Measurements from ENCODE around the gene SCRN1.

The SCRN1 gene

DNA sequence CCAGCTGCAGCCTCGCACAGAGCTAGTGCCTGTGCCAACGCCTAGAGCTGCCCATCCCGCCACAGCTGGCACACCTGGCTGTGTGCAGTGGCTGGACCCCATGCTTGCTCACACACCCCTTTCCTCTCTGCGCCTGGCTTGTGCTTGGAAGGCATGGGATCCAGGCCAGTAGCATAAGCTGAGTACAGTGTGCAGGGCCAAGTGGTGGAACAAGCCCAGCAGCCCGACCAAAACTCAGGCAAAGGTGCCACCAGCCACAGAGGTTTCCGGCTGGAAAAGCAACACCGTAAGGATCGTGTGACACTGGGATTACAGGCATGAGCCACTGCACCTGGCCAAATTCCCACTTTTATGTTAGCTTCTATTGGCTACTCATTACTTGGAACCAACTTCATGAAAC is 38.4 kb downstream of the SCRN1 start:
- H3K4me1 ChIP-seq (ENCODE audit: control insufficient read depth in 2 of 2, insufficient read depth in 1 of 2, low read depth in 1 of 2, low read length in 2 of 2): no peaks in the 10 kb centered on the region

DNA sequence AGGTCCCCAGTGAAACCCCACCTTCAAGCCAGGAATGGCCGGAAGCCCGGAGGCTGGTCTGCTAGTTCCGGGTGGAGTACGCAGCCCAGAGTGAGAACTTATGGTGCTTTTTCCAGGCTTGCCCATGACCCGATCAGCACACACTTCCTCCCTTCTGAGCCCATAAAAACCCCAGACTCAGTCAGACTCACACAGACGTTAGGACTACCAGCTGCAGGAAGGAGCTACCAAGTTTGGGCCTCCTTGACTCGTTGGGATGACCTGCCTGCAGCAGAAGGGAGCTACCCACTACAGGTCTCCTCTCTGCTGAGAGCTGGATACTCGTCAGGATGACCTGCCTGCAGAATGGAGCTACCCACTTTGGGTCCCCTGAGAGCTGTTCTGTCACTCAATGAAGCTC is 39.1 kb downstream of the SCRN1 start:
- Histone ChIP-seq H3K4me2 (ENCODE audit: insufficient read depth, low read length, poor library complexity, severe bottlenecking) (no peak overlapping the region), H3K79me1 (ENCODE audit: low read depth, low read length) (no peaks in the 10 kb centered on the region), H3K4me3 (ENCODE audit: low read length in 2 of 2) (no peak overlapping the region), H2AFZ (ENCODE audit: low read length) (no peak overlapping the region), H2BK15ac (ENCODE audit: low read length) (no peak overlapping the region), H3K14ac (ENCODE audit: low read length) (no peak overlapping the region), H3K9ac (ENCODE audit: low read depth, low read length, poor library complexity) (peak overlapping the region; percentile 46), H2AK5ac (ENCODE audit: low read depth, low read length) (no peak overlapping the region), H3K4ac (ENCODE audit: low read length) (no peak overlapping the region), H3K27me3 (ENCODE audit: control insufficient read depth in 3 of 3, insufficient read depth in 3 of 3, low read depth in 1 of 3, low read length in 3 of 3) (no peaks in the 10 kb centered on the region), H4K8ac (ENCODE audit: low read depth, low read length) (no peak overlapping the region), H3K27ac (replicated peaks; ENCODE audit: low read length) (no peak overlapping the region), H2BK12ac (ENCODE audit: low read length) (no peak overlapping the region), H3K9me3 (replicated peaks in 1 of 2; ENCODE audit: control insufficient read depth in 2 of 2, insufficient read depth in 1 of 2, low read depth in 1 of 2, low read length in 2 of 2) (no peaks in the 10 kb centered on the region), H3K4me1 (ENCODE audit: control insufficient read depth in 2 of 2, insufficient read depth in 1 of 2, low read depth in 1 of 2, low read length in 2 of 2) (no peaks in the 10 kb centered on the region), H3K23ac (ENCODE audit: low read depth, low read length, poor library complexity) (no peak overlapping the region), H3K36me3 (replicated peaks in 1 of 2; ENCODE audit: control insufficient read depth in 2 of 2, insufficient read depth in 2 of 2, low read length in 2 of 2) (peaks cover 21 to 95% of the 10 kb centered on the region in 2 donors), H3K18ac (ENCODE audit: low read length) (no peak overlapping the region), H2BK120ac (ENCODE audit: low read depth, low read length) (no peak overlapping the region), H2BK5ac (ENCODE audit: low read length) (no peak overlapping the region), H4K91ac (ENCODE audit: low read depth, low read length, poor library complexity) (no peak overlapping the region)
- no CpG with 5 or more reads among the region's 8 CpGs for WGBS, 2 donors (ENCODE audit: extremely low coverage in 2 of 2, insufficient read length in 2 of 2, insufficient replicate concordance in 1 of 2)
- no peak for DNase-seq (ENCODE audit: low spot score)

More for the DNA sequence above, 38.4 kb downstream of the SCRN1 start:
- Histone ChIP-seq H3K14ac (ENCODE audit: low read length) (no peak overlapping the region), H2BK120ac (ENCODE audit: low read depth, low read length) (no peak overlapping the region), H3K36me3 (replicated peaks in 1 of 2; ENCODE audit: control insufficient read depth in 2 of 2, insufficient read depth in 2 of 2, low read length in 2 of 2) (peaks cover 21 to 91% of the 10 kb centered on the region in 2 donors), H2AK5ac (ENCODE audit: low read depth, low read length) (no peak overlapping the region), H4K91ac (ENCODE audit: low read depth, low read length, poor library complexity) (peak overlapping the region; percentile 10), H3K27me3 (ENCODE audit: control insufficient read depth in 3 of 3, insufficient read depth in 3 of 3, low read depth in 1 of 3, low read length in 3 of 3) (no peaks in the 10 kb centered on the region), H3K18ac (ENCODE audit: low read length) (no peak overlapping the region), H3K27ac (replicated peaks; ENCODE audit: low read length) (no peak overlapping the region), H3K23ac (ENCODE audit: low read depth, low read length, poor library complexity) (peak overlapping the region; percentile 73), H4K8ac (ENCODE audit: low read depth, low read length) (no peak overlapping the region), H2AFZ (ENCODE audit: low read length) (no peak overlapping the region), H3K79me1 (ENCODE audit: low read depth, low read length) (peaks cover 2% of the 10 kb centered on the region), H3K9ac (ENCODE audit: low read depth, low read length, poor library complexity) (peak overlapping the region; percentile 25), H2BK5ac (ENCODE audit: low read length) (no peak overlapping the region), H3K4ac (ENCODE audit: low read length) (no peak overlapping the region), H3K4me2 (ENCODE audit: insufficient read depth, low read length, poor library complexity, severe bottlenecking) (no peak overlapping the region), H2BK15ac (ENCODE audit: low read length) (no peak overlapping the region), H3K4me3 (ENCODE audit: low read length in 2 of 2) (no peak overlapping the region), H3K9me3 (replicated peaks in 1 of 2; ENCODE audit: control insufficient read depth in 2 of 2, insufficient read depth in 1 of 2, low read depth in 1 of 2, low read length in 2 of 2) (no peaks in the 10 kb centered on the region), H2BK12ac (ENCODE audit: low read length) (no peak overlapping the region)
- no CpG with 5 or more reads among the region's 8 CpGs for WGBS, 2 donors (ENCODE audit: extremely low coverage in 2 of 2, insufficient read length in 2 of 2, insufficient replicate concordance in 1 of 2)
- no peak for DNase-seq (ENCODE audit: low spot score)

DNA sequence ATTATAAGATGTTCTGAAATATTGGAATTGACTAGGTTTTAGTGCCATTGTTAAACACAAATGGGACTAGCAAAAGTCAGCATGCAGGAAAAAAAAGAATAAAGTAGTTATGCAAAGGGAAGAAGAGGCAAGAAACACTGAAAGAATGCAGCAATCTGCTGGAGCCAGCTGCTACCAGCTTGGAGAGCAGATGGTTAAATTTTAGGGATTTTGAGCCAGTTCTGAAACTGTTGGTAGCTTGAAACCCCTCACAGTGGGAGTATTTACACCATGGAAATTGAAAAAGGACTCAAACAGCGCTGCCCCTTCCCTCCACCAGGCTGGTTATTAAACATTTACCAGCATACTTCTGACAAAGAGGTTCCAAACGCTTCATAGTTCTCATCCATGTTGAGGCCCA is 41.0 kb downstream of the SCRN1 start:
- Histone ChIP-seq H4K8ac (ENCODE audit: low read depth, low read length) (no peak overlapping the region), H3K9ac (ENCODE audit: low read depth, low read length, poor library complexity) (no peak overlapping the region), H3K79me1 (ENCODE audit: low read depth, low read length) (no peaks in the 10 kb centered on the region), H2AFZ (ENCODE audit: low read length) (no peak overlapping the region), H2BK12ac (ENCODE audit: low read length) (no peak overlapping the region), H4K91ac (ENCODE audit: low read depth, low read length, poor library complexity) (no peak overlapping the region), H3K9me3 (replicated peaks in 1 of 2; ENCODE audit: control insufficient read depth in 2 of 2, insufficient read depth in 1 of 2, low read depth in 1 of 2, low read length in 2 of 2) (no peaks in the 10 kb centered on the region), H3K23ac (ENCODE audit: low read depth, low read length, poor library complexity) (no peak overlapping the region), H2BK120ac (ENCODE audit: low read depth, low read length) (no peak overlapping the region), H3K4me1 (ENCODE audit: control insufficient read depth in 2 of 2, insufficient read depth in 1 of 2, low read depth in 1 of 2, low read length in 2 of 2) (no peaks in the 10 kb centered on the region), H3K4me3 (ENCODE audit: low read length in 2 of 2) (no peak overlapping the region), H2BK15ac (ENCODE audit: low read length) (no peak overlapping the region), H3K14ac (ENCODE audit: low read length) (no peak overlapping the region), H3K18ac (ENCODE audit: low read length) (no peak overlapping the region), H3K27me3 (ENCODE audit: control insufficient read depth in 3 of 3, insufficient read depth in 3 of 3, low read depth in 1 of 3, low read length in 3 of 3) (no peaks in the 10 kb centered on the region), H2BK5ac (ENCODE audit: low read length) (no peak overlapping the region), H3K36me3 (replicated peaks in 1 of 2; ENCODE audit: control insufficient read depth in 2 of 2, insufficient read depth in 2 of 2, low read length in 2 of 2) (peaks cover 25 to 96% of the 10 kb centered on the region in 2 donors), H3K4ac (ENCODE audit: low read length) (no peak overlapping the region), H3K27ac (replicated peaks; ENCODE audit: low read length) (no peak overlapping the region), H3K4me2 (ENCODE audit: insufficient read depth, low read length, poor library complexity, severe bottlenecking) (no peak overlapping the region), H2AK5ac (ENCODE audit: low read depth, low read length) (no peak overlapping the region)
- no peak for DNase-seq (ENCODE audit: low spot score)
- no CpG with 5 or more reads among the region's 2 CpGs for WGBS, 2 donors (ENCODE audit: extremely low coverage in 2 of 2, insufficient read length in 2 of 2, insufficient replicate concordance in 1 of 2)

DNA sequence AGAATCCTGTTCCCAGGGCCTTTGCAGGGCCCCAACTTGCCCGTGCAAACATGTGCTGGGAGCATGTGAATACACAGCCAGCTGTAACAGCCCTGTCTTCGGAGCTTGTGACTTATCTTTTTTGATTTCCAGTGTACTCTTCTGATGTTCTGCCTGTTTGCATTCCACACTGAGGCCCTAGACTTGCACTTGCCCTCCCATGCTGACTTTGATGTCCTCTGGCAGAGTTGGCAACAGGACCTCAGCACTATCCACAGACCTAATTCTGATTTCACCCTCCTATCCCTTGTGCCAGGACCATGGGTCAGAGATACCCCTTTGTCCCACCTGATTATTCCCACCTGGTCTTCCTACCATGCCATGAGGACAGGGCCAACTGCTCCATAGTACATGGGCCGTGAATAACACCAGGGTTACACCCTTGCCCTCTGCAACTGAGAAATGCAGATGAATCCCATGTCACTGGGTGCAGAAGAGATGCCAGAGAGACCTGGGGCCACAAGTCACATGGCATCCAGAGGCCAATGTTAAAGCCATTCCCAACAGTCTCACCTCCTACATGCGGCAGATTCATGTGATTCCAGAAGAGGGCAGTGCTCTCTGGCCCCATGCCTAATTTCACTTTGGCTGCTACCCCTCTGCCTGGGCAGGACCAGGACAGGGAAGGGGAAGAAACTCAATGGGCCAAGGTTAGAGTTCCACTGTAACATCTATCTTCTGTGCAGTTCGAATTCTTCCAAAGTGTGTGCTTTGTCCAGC is 43.0 kb downstream of the SCRN1 start:
- H3K79me1 ChIP-seq (ENCODE audit: low read depth, low read length): no peaks in the 10 kb centered on the region
- H2BK5ac ChIP-seq (ENCODE audit: low read length): no peak overlapping the region
- no peak overlapping the region for H3K14ac ChIP-seq (ENCODE audit: low read length)
- H3K9me3 ChIP-seq (replicated peaks in 1 of 2; ENCODE audit: control insufficient read depth in 2 of 2, insufficient read depth in 1 of 2, low read depth in 1 of 2, low read length in 2 of 2): no peaks in the 10 kb centered on the region
- H3K4ac ChIP-seq (ENCODE audit: low read length): no peak overlapping the region
- H3K27ac ChIP-seq (replicated peaks; ENCODE audit: low read length): no peak overlapping the region
- H3K23ac ChIP-seq (ENCODE audit: low read depth, low read length, poor library complexity): no peak overlapping the region
- no peak overlapping the region for H4K91ac ChIP-seq (ENCODE audit: low read depth, low read length, poor library complexity)
- no peak overlapping the region for H3K4me2 ChIP-seq (ENCODE audit: insufficient read depth, low read length, poor library complexity, severe bottlenecking)
- H3K27me3 ChIP-seq (ENCODE audit: control insufficient read depth in 3 of 3, insufficient read depth in 3 of 3, low read depth in 1 of 3, low read length in 3 of 3): no peaks in the 10 kb centered on the region
- DNase-seq (ENCODE audit: low spot score): no peak
- H3K18ac ChIP-seq (ENCODE audit: low read length): no peak overlapping the region
- no CpG with 5 or more reads among the region's 5 CpGs for WGBS, 2 donors (ENCODE audit: extremely low coverage in 2 of 2, insufficient read length in 2 of 2, insufficient replicate concordance in 1 of 2)
- no peak overlapping the region for H2AK5ac ChIP-seq (ENCODE audit: low read depth, low read length)
- H3K4me1 ChIP-seq (ENCODE audit: control insufficient read depth in 2 of 2, insufficient read depth in 1 of 2, low read depth in 1 of 2, low read length in 2 of 2): no peaks in the 10 kb centered on the region
- H3K9ac ChIP-seq (ENCODE audit: low read depth, low read length, poor library complexity): no peak overlapping the region
- H3K4me3 ChIP-seq (ENCODE audit: low read length in 2 of 2): no peak overlapping the region
- peaks cover 29 to 96% of the 10 kb centered on the region in 2 donors for H3K36me3 ChIP-seq (replicated peaks in 1 of 2; ENCODE audit: control insufficient read depth in 2 of 2, insufficient read depth in 2 of 2, low read length in 2 of 2)
- H2BK15ac ChIP-seq (ENCODE audit: low read length): no peak overlapping the region
- H2BK120ac ChIP-seq (ENCODE audit: low read depth, low read length): no peak overlapping the region
- no peak overlapping the region for H2AFZ ChIP-seq (ENCODE audit: low read length)
- no peak overlapping the region for H4K8ac ChIP-seq (ENCODE audit: low read depth, low read length)
- H2BK12ac ChIP-seq (ENCODE audit: low read length): no peak overlapping the region

Data from neuronal stem cell (in vitro differentiated cells).